Naive thymus-derived CD4-positive, alpha-beta T cell (primary cell): ENCODE data around the gene E4F1. TPM values are rescaled to one million over a fixed set of nuclear protein-coding genes. Genes with fewer than 3 reads are reported as not detected.

ENCODE experiments used
- ATAC-seq: fragments of 150-1000 bp; cut with Tn5 transposase; 2 replicates; pipeline ENCODE4 v1.10.0; 2021; ENCODE audit warnings: mild to moderate bottlenecking, moderate library complexity
- CTCF ChIA-PET: fragments of 350-600 bp; sonication (Branson Sonifier 250); formaldehyde crosslinking; loops from one replicate; lab custom pipeline; 2021; ENCODE audit warnings: antibody characterized with exemption; lab: Charles Lee
- POLR2A ChIA-PET: fragments of 350-600 bp; sonication (Branson Sonifier 250); formaldehyde crosslinking; loops from one replicate; lab custom pipeline; 2021; ENCODE audit warnings: antibody characterized with exemption, inconsistent platforms; lab: Charles Lee
- DNase-seq, 9 donors: peaks; one replicate each; pipeline versions ENCODE4 v3.0.0 to v3.0.0-alpha.2; 2020 to 2022; ENCODE audit warnings: mixed read lengths in 1 of 9
- H3K27ac ChIP-seq: one replicate; pipeline ENCODE4 v1.7.0; 2013; ENCODE audit warnings: mild to moderate bottlenecking, low read depth, low read length, moderate library complexity
- H3K27me3 ChIP-seq, 2 donors: one replicate each; pipeline ENCODE4 v1.7.0; 2013; ENCODE audit warnings: low read length in 2 of 2, mild to moderate bottlenecking in 2 of 2, moderate library complexity in 2 of 2; ENCODE audit not compliant: control insufficient read depth in 2 of 2, insufficient read depth in 2 of 2
- H3K36me3 ChIP-seq, 3 experiments: 1 replicate in 2 of 3; 2 replicates in 1 of 3; pipeline ENCODE4 v1.7.0; 2013; ENCODE audit warnings: low read length in 3 of 3, mild to moderate bottlenecking in 3 of 3, moderate library complexity in 1 of 3; ENCODE audit not compliant: insufficient read depth in 3 of 3, control insufficient read depth in 2 of 3
- H3K4me1 ChIP-seq, 2 donors: one replicate each; pipeline ENCODE4 v1.7.0; 2013; ENCODE audit warnings: low read length in 2 of 2, mild to moderate bottlenecking in 2 of 2, moderate library complexity in 1 of 2; ENCODE audit not compliant: control insufficient read depth in 2 of 2, insufficient read depth in 2 of 2
- H3K4me3 ChIP-seq: 2 replicates; pipeline ENCODE4 v1.7.0; 2013; ENCODE audit warnings: mild to moderate bottlenecking, low read length
- H3K9me3 ChIP-seq, 3 experiments: 1 replicate in 2 of 3; 2 replicates in 1 of 3; pipeline ENCODE4 v1.7.0; 2013; ENCODE audit warnings: low read length in 3 of 3; ENCODE audit not compliant: control insufficient read depth in 2 of 3
- H3K27ac Mint-ChIP-seq, 9 donors: one replicate each; pipeline ENCODE4 v1.8.0; 2020 to 2022; ENCODE audit warnings: mixed read lengths in 9 of 9, mild to moderate bottlenecking in 8 of 9, moderate library complexity in 5 of 9, inconsistent platforms in 2 of 9
- H3K27me3 Mint-ChIP-seq, 5 donors: one replicate each; pipeline ENCODE4 v1.8.0; 2021 to 2022; ENCODE audit warnings: mixed read lengths in 5 of 5, mild to moderate bottlenecking in 1 of 5
- H3K36me3 Mint-ChIP-seq, 5 donors: one replicate each; pipeline ENCODE4 v1.8.0; 2020 to 2022; ENCODE audit warnings: mixed read lengths in 5 of 5, mild to moderate bottlenecking in 3 of 5, inconsistent platforms in 1 of 5
- H3K4me1 Mint-ChIP-seq, 7 donors: one replicate each; pipeline ENCODE4 v1.8.0; 2020 to 2022; ENCODE audit warnings: mixed read lengths in 7 of 7, mild to moderate bottlenecking in 3 of 7, inconsistent platforms in 1 of 7
- H3K4me3 Mint-ChIP-seq, 10 donors: one replicate each; pipeline ENCODE4 v1.8.0; 2020 to 2022; ENCODE audit warnings: mild to moderate bottlenecking in 10 of 10, mixed read lengths in 10 of 10, moderate library complexity in 6 of 10, inconsistent platforms in 2 of 10
- H3K9me3 Mint-ChIP-seq, 11 donors: one replicate each; pipeline ENCODE4 v1.8.0; 2020 to 2022; ENCODE audit warnings: mixed read lengths in 11 of 11, mild to moderate bottlenecking in 4 of 11, inconsistent platforms in 1 of 11, moderate library complexity in 1 of 11
- intact Hi-C, 2 donors: fragments of 100-400 bp; cut with micrococcal nuclease; formaldehyde crosslinking; loops; one replicate each; pipeline ENCODE4 v1.15.1; 2023
- polyA plus RNA-seq, 2 donors: library from polyadenylated mRNA; unstranded; fragments of 300-500 nt; fragmentation: Illumina TruSeq; gene quantifications; one replicate each; pipeline ENCODE4 v1.2.3, GENCODE V29; 2021
- total RNA-seq, 6 experiments: library from RNA in 5 of 6; stranded (reverse) in 5 of 6; gene quantifications; 1 replicate in 5 of 6; 2 replicates in 1 of 6; pipeline ENCODE4 v1.2.3 and lab custom pipeline; 2021 to 2026

Gene E4F1
- total and polyA plus RNA-seq, 7 experiments from 2014 or later, result 12.6 to 45.6 (median 33.6) TPM

DNA sequence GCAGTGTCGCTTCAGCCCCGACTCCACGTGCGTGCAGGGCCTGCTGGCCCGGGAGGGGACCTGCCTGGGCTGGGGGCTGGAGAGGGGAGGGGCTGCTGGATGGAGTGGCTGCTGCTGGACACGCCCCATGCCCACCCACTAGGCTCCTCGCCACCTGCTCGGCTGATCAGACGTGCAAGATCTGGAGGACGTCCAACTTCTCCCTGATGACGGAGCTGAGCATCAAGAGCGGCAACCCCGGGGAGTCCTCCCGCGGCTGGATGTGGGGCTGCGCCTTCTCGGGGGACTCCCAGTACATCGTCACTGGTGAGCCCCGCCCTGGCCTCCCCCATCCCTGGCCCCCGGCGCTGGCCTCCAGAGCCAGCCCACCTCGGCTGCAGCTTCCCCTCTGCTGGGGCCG is 15.1 kb upstream of the E4F1 start:
- peak overlapping the region in 1 of 10 donors; percentile 45 for H3K4me3 Mint-ChIP-seq
- Histone ChIP-seq H3K4me3 (no peak overlapping the region), H3K4me1 (peaks cover 22 to 23% of the 10 kb centered on the region in 2 donors), H3K36me3 (peaks cover 0 to 37% (median 9%) of the 10 kb centered on the region in 3 experiments), H3K27me3 (no peaks in the 10 kb centered on the region), H3K27ac (no peak overlapping the region), H3K9me3 (no peaks in the 10 kb centered on the region)
- intact Hi-C loops, result loop anchor here (5.0 to 10.0 kb wide), 2 partner anchors 51 to 56 kb away; partner anchors contain the start of genes RNPS1 (in 1 of the 2) and TRAF7 (in 1 of the 2)
- DNase-seq (no peak), ATAC-seq (no peak)
- peaks cover 0 to 5% (median 0%) of the 10 kb centered on the region in 11 donors for H3K9me3 Mint-ChIP-seq
- H3K36me3 Mint-ChIP-seq, result peaks cover 0 to 11% (median 6%) of the 10 kb centered on the region in 5 donors
- H3K27me3 Mint-ChIP-seq, result peaks cover 0 to 3% (median 0%) of the 10 kb centered on the region in 5 donors
- CTCF ChIA-PET, result no interaction called here
- peaks cover 14 to 43% (median 34%) of the 10 kb centered on the region in 7 donors for H3K4me1 Mint-ChIP-seq
- H3K27ac Mint-ChIP-seq, result no peak overlapping the region
- POLR2A ChIA-PET, result interaction anchor here (1.3 kb wide), 1 partner anchor 14 kb away, joined by 3 read pairs; no protein-coding TSS in a partner anchor

DNA sequence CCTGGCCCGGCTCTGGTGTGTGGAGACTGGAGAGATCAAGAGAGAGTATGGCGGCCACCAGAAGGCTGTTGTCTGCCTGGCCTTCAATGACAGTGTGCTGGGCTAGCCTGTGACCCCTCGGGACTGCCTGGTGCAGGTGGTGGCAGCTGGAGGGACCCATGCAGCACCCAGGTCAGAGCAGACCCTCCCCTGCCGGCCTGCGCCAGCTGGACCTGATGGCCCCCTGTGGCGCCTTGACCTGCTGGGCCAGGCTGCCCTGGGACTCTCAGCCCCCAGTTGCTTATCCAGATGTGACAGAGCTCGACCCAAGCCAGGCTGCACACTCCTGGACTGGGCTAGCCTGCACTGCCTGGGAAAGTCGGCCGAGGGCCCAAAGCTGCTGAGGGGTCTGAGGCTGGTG is 14.6 kb upstream of the E4F1 start:
- POLR2A ChIA-PET, result no interaction called here
- H3K27ac Mint-ChIP-seq, result no peak overlapping the region
- no peak overlapping the region for H3K4me3 Mint-ChIP-seq
- Histone ChIP-seq H3K27me3 (no peaks in the 10 kb centered on the region), H3K36me3 (peaks cover 0 to 37% (median 9%) of the 10 kb centered on the region in 3 experiments), H3K27ac (no peak overlapping the region), H3K4me3 (no peak overlapping the region), H3K4me1 (peaks cover 27% of the 10 kb centered on the region in 2 donors), H3K9me3 (no peaks in the 10 kb centered on the region)
- CTCF ChIA-PET, result interaction anchor here (1.5 kb wide), 1 partner anchor 43 kb away, joined by 3 read pairs; the partner anchor contains the start of gene ECI1
- H3K9me3 Mint-ChIP-seq, result peaks cover 0 to 5% (median 0%) of the 10 kb centered on the region in 11 donors
- peaks cover 0 to 11% (median 6%) of the 10 kb centered on the region in 5 donors for H3K36me3 Mint-ChIP-seq
- H3K4me1 Mint-ChIP-seq, result peaks cover 18 to 43% (median 35%) of the 10 kb centered on the region in 7 donors
- intact Hi-C loops, result loop anchor here (5.0 to 10.0 kb wide), 2 partner anchors 51 to 56 kb away; partner anchors contain the start of genes RNPS1 (in 1 of the 2) and TRAF7 (in 1 of the 2)
- ATAC-seq (no peak), DNase-seq (no peak)
- H3K27me3 Mint-ChIP-seq, result no peaks in the 10 kb centered on the region

DNA sequence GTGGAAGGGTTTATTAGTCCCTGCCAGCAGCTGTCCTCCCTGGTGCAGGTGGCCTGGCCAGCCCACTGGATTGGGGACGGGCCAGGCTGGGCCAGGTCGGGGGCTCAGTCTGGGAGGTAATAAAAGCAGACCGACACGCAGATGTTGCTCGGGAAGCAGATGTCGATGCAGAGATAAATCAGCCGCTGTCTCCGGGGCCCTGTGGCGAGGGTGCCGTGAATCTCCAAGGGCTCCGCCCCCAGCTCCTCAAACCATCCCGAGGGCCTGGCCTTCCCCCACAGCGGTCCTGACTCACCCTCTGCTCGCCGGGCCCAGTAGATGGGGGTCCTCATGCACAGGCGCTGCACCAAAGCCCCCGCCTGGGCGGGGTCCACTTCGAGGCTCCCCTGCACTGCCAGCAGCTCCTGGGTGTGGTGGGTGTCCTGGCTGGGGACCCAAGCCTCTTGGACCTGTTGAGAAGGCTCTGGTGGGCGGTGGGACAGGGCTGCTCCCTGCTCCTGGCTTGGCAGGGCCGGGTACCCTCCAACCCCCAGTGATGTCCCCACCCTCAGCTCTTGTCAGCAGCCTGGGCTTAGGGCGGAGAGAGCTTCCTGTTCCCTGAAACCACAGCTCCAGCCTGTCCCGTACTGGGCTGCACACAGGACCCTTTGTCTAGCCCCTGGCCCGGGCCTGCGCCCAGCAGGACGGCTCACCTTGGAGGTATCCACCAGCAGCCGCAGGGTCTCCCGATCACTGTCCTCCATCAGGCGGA is 14.0 kb upstream of the E4F1 start:
- no peaks in the 10 kb centered on the region for H3K27me3 Mint-ChIP-seq
- H3K9me3 Mint-ChIP-seq, result peaks cover 0 to 3% (median 0%) of the 10 kb centered on the region in 11 donors
- peaks cover 15 to 42% (median 34%) of the 10 kb centered on the region in 7 donors for H3K4me1 Mint-ChIP-seq
- Histone ChIP-seq H3K9me3 (no peaks in the 10 kb centered on the region), H3K36me3 (peaks cover 0 to 37% (median 9%) of the 10 kb centered on the region in 3 experiments), H3K27ac (no peak overlapping the region), H3K27me3 (no peaks in the 10 kb centered on the region), H3K4me1 (peaks cover 27% of the 10 kb centered on the region in 2 donors), H3K4me3 (no peak overlapping the region)
- no peak for DNase-seq
- H3K4me3 Mint-ChIP-seq, result no peak overlapping the region
- POLR2A ChIA-PET, result interaction anchor here (1.0 kb wide), 1 partner anchor 16 kb away, joined by 3 read pairs; no protein-coding TSS in a partner anchor
- H3K36me3 Mint-ChIP-seq, result peaks cover 0 to 10% (median 6%) of the 10 kb centered on the region in 5 donors
- intact Hi-C loops, result loop anchor here (5.0 to 10.0 kb wide), 2 partner anchors 52 to 55 kb away; partner anchors contain the start of genes RNPS1 (in 1 of the 2) and TRAF7 (in 1 of the 2)
- CTCF ChIA-PET, result interaction anchor here (0.5 to 1.5 kb wide), 2 partner anchors 43 to 82 kb away, joined by 3 read pairs; partner anchors contain the start of gene ECI1
- no peak overlapping the region for H3K27ac Mint-ChIP-seq
- no peak for ATAC-seq

DNA sequence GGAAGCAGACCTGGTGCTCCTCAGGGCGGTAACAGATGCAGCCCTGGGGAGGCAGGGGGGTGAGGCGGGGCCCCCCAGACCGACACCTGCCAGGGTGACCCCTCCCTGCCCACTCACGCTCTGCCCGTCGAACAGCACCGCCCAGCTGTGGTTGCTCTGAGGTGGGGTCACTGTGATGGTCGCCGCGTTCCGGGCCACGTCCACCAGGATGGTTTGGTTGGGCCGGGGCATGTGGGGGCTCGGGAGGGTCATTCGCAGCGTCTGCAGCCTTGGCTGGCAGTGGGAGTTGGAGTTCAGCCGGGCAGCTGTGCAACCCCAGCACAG is 13.4 kb upstream of the E4F1 start:
- no peak overlapping the region for H3K4me3 ChIP-seq
- no peak overlapping the region for H3K27ac Mint-ChIP-seq

DNA sequence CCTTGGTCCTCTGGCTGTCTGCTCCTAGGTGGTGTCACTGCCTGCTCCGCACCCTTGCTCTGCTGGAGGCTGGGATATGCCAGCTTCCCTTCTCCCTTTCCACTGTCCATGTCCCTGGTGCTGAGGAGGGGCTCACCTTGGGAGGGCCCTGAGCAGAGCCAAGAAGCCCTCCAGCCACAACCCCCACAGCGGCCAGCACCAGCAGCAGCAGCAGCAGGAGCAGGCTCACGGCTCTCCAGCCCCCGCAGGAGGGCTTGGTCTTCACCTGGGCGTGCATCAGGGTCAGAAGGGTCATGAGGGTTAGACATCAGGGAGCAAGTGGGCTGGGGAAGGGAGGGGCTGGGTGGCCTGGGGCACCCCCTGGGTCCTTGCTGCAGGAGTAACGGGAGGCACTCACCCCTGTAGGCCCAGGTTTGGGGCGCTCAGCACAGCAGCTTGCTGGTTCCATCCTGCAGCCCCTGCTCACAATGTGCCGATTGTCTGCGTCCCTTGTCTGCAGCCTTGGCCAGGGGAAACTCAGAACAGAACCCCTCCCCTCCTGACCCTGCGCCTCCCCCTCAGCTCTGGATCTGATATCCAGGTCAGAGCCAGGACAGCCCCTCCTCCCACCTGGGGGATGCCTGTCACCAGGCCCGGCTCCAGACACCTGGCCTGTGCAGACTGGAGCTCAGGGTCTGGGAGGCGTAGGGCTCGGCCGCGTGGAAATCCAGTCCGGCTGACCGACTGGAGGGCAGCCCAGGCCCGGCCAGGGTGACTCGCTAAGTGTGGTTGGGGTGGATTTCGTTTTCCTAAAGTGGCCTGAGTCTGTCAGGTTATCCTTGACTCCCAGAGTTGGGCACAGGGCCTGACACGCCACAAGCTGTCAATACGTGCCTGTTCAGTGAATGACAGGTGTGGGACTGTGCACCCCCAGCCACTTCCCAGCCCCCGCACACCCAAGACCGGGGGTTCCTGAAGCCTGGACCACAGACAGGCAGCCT is 12.7 kb upstream of the E4F1 start, which contains the start of gene BRICD5:
Gene BRICD5 (minus strand): TSS at position 478 of the 980 bp plus-strand sequence. CDS start 30 bp downstream, at position 448.
- Mint-ChIP-seq H3K9me3 (peaks cover 0 to 1% (median 0%) of the 10 kb centered on the region in 11 donors), H3K4me1 (peaks cover 11 to 38% (median 32%) of the 10 kb centered on the region in 7 donors), H3K27ac (peak within 1 kb of the TSS in 1 of 9 donors; percentile 28), H3K27me3 (no peaks in the 10 kb centered on the region), H3K36me3 (peaks cover 0 to 8% (median 6%) of the 10 kb centered on the region in 5 donors), H3K4me3 (no peak within 1 kb of the TSS)
- H3K27me3 ChIP-seq, result no peaks in the 10 kb centered on the region
- ChIA-PET CTCF (interaction anchor here (0.6 to 1.5 kb wide), 2 partner anchors 17 to 41 kb away, joined by 3 read pairs; partner anchors contain the start of gene ECI1), POLR2A (interaction anchor here (1.0 to 1.3 kb wide), 2 partner anchors 14 to 55 kb away, joined by 3 read pairs; partner anchors contain the start of gene TRAF7)
- H3K4me1 ChIP-seq, result peaks cover 20 to 27% of the 10 kb centered on the region in 2 donors
- H3K4me3 ChIP-seq, result no peak within 1 kb of the TSS
- peaks cover 0 to 37% (median 9%) of the 10 kb centered on the region in 3 experiments for H3K36me3 ChIP-seq
- intact Hi-C loops, result no loop called here
- no peak within 1 kb of the TSS for H3K27ac ChIP-seq
- ATAC-seq, result no peak
- DNase-seq, result no peak
- H3K9me3 ChIP-seq, result no peaks in the 10 kb centered on the region

More for the DNA sequence above, 13.4 kb upstream of the E4F1 start:
- peaks cover 11 to 38% (median 30%) of the 10 kb centered on the region in 7 donors for H3K4me1 Mint-ChIP-seq
- ChIA-PET CTCF (interaction anchor here (0.5 to 1.5 kb wide), 2 partner anchors 42 to 82 kb away, joined by 3 read pairs; partner anchors contain the start of gene ECI1), POLR2A (interaction anchor here (1.0 kb wide), 1 partner anchor 15 kb away, joined by 3 read pairs; no protein-coding TSS in a partner anchor)
- Histone ChIP-seq H3K27me3 (no peaks in the 10 kb centered on the region), H3K27ac (no peak overlapping the region), H3K4me1 (peaks cover 22 to 27% of the 10 kb centered on the region in 2 donors), H3K36me3 (peaks cover 0 to 37% (median 9%) of the 10 kb centered on the region in 3 experiments), H3K9me3 (no peaks in the 10 kb centered on the region)
- H3K27me3 Mint-ChIP-seq, result no peaks in the 10 kb centered on the region
- ATAC-seq (no peak), DNase-seq (no peak)
- H3K9me3 Mint-ChIP-seq, result peaks cover 0 to 1% (median 0%) of the 10 kb centered on the region in 11 donors
- H3K36me3 Mint-ChIP-seq, result peaks cover 0 to 8% (median 6%) of the 10 kb centered on the region in 5 donors
- intact Hi-C loops, result no loop called here
- no peak overlapping the region for H3K4me3 Mint-ChIP-seq
